GM19372 (cell line): ENCODE results near the gene DYNLL1.
"Not testable (repeated sequence)": the region's sequence is repeated elsewhere in the genome, so short reads cannot be mapped to it uniquely, and the experiment has no call there.

Experiments used
- ATAC-seq: cut with Tn5 transposase; IDR thresholded peaks from one replicate; pipeline ENCODE4 v1.9.1; 2021; ENCODE audit warnings: mild to moderate bottlenecking, low read depth, moderate library complexity; ENCODE audit not compliant: unreplicated experiment

DYNLL1 gene

DNA sequence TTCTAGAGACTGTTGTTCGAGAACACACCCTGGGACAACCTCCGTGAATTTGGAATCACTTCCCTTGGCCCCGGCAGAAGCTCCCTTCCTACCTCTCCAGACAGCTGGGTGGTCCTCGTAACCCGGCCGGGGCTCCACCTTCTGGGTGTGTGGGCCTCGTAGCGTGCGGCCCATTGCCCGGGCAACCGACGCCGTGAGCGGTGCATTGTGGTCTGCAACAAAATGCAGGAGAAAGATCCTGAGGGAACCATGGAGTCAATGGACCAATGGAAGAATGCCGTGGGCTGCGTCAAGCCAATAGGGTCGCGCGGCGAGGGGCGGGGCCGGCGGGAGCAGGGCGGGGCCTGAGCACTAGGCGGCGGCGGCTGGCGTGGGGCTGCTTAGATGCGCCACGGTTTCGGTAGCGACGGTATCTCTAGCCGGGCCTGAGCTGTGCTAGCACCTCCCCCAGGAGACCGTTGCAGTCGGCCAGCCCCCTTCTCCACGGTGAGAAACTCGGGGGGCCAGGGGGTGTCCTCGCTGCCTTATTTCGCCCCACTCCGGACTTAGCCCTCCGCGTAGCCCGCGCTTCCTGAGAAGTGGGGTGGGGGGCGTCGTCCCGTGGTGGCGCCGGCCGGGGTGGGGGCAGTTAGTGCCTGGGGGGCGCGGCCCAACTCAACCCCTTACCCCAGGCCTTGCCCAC is at the start of gene DYNLL1:
Gene DYNLL1 (plus strand): TSS at position 383 of the 682 bp plus-strand sequence. CDS start 309 bp downstream, outside the sequence.
- ATAC-seq = peak; percentile 91

DNA sequence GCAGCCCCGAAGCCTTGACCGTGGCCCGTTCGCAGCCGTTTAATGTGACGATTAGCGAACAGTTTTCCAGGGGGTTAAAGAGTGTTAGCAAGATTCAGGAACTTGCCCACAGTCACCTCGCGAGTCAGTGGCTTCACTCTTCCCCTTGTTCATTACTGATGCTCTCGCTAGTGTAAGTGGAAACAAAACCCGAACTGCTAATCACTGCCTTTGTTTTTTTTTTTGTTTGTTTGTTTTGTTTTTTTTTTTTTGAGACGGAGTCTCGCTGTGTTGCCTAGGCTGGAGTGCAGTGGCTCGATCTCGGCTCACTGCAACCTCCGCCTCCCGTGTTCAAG is 49.1 kb upstream of the DYNLL1 start:
- not testable (repeated sequence) for ATAC-seq

DNA sequence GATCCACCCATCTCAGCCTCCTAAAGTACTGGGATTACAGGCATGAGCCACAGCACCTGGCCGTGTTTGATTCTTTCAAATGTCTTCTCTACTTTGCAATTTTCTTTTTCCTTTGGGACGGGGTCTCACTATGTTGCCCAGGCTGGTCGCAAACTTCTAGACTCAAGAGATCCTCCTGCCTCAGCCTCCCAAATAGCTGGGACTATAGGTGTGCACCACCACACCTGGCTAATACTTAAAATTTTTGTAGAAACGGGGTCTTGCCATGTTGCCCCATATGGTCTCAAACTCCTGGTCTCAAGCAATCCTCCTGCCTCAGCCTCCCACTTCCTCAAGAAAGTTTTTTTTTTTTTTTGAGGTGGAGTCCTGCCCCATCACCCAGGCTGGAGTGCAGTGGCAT is 47.9 kb upstream of the DYNLL1 start:
- no peak for ATAC-seq

DNA sequence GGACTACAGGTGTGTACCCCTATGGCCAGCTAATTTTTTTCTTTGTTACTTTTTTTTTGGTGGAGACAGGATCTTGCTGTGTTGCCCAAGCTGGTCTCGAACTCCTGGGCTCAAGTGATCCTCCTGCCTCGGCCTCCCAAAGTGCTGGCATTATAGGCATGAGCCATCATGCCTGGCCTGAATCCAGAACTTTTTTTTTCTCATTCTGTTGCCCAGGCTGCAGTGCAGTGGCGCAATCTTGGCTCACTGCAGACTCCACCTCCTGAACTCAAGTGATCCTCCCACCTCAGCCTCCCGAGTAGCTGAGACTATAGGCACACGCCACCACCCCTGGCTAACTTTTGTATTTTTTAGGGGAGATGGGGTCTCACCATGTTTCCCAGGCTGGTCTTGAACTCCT is 43.4 kb upstream of the DYNLL1 start:
- ATAC-seq = not testable (repeated sequence)

DNA sequence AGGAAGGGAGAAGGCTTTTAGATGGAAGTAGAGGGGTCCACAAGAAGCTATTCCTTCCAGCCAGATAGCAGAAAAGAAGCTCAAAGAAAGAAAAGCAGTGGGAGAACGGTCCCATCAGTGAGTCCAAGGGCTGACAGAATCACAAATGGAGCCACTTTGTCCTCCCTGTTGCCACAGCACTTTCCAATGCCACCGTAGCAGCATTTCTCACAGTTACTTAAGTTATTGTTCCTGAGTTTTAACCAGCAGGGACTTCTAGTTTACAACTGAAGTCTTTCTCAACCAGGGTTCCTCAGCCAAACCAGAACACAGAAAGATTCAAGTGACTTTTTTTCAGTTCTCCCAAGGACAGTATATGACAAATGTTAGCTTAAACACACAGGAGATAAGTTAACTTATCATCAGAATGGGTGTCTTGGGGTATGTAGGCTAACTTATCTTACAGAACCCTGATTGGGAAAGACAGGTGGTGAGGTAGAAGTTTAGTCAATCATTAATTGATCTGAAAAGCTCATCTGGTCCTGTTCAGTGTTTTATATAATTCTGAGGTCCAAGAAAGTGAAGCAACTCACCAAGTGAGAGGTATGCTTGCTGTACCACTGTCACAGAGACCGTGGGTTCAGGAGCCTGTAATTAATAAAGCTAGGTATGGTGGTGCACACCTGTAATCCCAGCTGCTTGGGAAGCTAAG is 42.7 kb upstream of the DYNLL1 start:
- ATAC-seq = no peak

DNA sequence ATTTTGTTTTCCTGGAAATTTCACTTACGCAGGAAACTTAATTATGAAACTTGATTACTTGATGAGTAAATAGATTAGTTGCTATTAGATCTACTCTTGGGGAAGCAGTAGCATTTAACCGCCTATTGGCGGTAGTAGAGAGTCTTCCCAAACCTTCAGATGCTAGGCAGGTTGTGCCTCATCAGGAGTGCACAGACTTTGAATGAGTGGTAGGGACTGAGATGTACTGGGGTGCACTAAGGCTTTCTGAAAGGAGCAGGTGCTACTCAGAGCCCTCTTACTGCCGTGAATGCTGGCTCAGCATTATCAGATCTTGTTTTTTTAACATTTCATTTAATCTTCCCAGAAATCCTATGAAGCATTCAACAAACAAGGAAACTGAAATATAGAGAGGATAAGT is 41.9 kb upstream of the DYNLL1 start:
- no peak for ATAC-seq

DNA sequence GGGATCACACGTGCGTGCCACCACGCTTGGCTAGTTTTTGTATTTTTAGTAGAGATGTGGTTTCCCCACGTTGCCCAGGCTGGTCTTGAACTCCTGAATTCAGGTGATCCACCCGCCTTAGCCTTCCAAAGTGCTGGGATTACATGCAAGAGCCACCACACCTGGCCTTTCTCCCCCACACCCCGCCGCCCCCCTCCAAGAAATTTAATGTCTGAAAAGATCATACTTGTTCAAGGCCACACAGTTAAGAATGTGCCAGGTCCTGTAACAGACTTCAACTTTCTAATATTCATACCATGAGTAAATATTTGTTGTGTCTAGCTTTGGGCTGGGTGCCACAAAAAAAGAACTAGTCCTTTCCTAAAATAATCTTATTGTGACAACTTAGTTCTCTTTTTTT is 40.6 kb upstream of the DYNLL1 start:
- ATAC-seq = no peak

DNA sequence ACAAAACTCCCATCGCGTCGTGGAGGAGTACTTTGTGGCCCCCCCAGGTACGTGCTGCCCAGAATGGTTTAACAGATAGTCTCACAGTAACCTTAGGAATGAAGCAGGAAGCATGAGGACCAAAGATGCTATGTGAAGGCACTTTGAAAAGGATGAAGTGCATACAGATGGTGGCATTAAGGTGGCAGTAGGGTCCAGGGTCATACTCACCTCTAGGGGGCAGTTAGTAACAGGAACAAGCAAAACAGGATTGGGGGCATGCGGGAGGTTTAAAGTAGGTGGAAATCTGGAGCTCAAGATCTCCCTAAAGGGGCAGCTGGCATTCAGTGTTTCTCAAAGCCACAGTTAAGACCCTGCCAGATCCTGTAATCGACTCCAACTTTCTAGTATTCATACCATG is 38.8 kb upstream of the DYNLL1 start:
- no peak for ATAC-seq

DNA sequence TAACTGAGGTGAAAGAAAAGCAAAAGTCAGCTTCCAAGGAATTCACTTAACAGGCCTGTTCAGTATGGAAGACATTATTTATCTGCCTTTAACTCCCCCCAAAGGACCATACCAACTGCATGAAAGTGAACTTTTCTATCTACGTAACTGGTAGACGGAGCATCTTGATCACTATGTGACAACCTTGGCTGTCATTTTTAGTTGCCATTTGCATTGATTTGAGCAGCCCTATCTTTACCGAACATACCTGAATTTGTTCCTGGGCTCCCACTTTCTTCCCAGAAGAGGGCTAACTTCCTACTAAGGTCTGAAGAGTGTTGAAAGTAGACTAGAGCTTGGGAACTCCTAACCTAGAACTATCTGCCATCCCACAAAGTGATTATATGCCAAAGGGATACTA is 35.8 kb upstream of the DYNLL1 start:
- no peak for ATAC-seq

DNA sequence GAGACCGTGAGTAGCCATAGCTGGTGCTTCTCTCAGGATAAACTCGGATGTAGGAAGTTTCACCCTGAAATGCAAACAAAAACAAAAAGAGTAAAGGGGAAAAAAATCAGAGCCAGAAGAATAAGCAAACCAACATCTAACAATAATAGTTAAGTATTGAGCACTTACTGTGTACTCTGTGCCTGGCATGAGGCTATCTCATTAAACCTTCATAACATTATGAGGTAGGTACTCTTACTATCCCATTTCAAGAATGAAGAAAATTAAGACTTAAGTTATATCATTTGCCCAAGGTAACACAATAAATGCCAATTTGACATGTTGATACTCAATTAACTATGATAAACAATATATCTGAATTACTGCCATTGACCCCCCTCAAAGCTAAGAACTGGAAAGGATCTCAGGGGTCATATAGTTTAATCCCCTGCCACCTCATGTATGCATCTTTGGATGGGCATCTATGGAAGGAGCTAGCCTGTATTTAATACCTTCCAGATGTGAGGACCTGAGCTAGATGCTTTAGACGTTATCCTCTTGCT is 33.7 kb upstream of the DYNLL1 start:
- ATAC-seq = no peak

DNA sequence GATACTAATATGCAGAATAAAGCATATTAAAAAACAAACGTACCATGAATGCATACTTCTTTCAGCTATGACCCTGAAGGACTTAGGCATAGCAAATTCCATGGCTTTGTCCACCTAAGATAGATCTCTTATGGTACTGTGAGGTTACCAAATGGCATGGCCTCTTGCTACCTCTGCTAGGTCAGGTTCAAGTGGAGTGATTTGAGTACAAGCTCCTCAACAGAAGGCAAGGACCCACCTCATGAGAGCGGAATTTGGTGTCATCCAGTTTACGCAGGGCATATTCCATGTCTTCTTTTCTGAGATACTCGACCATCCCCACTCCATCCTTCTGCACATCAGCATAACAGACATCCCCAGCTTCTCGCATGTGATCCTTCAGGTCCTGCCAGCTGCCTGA is 32.2 kb upstream of the DYNLL1 start:
- no peak for ATAC-seq

DNA sequence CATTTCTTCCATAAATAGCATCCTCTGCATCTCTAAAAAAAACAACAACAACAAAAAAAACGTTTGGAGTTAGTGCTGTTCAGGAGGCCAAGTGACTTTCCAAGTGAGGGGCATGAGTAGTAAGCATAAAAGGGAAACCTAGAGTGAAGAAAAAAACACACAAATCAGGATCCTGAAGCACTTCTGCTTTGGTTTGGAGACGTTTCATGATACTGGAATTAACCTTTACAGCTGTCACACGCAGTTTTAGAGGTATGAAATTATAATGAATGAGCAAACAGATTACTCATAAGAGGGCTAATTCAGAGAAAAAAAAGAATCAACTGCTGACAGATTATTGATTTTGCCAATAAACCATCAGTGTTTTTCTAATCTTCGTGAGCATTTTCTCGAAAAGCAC is 30.2 kb upstream of the DYNLL1 start:
- ATAC-seq = no peak

DNA sequence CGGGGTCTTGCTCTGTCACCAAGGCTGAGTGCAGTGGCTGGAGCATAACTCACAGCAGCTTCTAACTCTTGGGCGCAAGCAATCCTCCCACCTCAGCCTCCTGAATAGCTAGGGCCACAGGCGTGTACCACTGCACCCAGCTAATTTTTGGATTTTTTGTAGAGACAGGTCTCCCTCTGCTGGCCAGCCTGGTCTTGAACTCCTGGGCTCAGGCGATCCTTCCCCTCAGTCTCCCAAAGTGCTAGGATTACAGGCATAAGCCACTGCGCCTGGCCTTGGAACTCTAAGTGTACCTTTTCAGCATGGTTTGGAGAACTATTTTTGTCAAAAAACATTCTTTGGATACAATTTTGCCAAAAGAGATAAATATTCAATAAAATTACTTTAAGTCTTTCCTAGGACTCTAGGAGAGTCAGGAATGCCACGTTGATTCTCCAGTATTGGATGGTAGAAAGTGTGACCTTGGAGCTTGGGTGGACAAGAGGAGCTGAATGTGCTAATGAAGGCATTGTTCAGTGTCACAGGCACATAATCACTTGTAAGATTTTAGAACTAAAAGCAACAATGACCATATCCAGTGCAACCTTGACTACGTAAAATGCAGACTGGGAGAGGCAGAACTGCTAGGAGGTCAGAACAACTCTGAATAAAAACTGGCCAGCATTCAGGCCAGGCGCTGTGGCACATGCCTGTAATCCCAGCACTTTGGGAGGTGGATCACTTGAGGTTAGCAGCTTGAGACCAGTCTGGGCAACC is 29.2 kb upstream of the DYNLL1 start:
- no peak for ATAC-seq

DNA sequence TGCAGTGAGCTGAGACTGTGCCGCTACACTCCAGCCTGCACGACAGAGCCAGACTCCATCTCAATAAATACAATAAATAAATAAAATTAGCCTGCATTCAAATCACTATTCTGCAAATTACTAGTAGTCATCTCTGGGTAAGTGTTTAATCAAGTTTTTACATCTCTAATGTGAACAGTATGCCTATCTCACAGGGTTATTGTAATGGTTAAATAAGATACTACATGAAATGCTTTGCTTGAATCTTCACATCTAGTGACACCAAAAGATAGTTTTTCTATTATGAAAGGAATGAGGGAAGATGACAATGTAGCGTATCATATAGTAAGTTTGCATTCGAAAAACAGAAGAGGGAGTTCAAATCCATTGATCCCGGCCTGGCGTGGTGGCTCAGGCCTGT is 28.5 kb upstream of the DYNLL1 start:
- ATAC-seq = no peak

DNA sequence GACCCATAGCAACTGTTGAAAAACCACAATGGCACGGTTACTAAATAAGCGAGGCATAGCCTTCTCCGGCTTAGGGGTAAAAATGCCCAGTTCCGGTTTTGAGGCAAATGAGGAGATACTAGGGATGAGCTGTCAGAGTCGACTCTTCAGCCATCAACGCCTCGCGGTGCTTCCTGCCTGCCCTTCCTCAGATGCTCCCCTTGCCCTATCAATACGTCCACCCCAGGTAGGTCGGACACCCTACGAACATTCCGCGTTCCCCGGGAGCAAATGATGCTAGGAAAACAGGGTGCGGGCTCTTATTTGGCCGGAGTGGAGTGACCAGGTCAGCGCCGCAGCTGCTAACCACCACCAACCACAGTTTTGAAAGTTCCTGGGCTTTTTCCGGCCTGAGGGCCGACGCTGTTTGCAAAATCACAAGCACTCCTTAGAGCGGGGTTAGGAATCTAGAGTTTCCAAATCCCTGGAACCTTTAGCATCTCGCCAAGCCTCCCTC is 27.5 kb upstream of the DYNLL1 start:
- no peak for ATAC-seq

DNA sequence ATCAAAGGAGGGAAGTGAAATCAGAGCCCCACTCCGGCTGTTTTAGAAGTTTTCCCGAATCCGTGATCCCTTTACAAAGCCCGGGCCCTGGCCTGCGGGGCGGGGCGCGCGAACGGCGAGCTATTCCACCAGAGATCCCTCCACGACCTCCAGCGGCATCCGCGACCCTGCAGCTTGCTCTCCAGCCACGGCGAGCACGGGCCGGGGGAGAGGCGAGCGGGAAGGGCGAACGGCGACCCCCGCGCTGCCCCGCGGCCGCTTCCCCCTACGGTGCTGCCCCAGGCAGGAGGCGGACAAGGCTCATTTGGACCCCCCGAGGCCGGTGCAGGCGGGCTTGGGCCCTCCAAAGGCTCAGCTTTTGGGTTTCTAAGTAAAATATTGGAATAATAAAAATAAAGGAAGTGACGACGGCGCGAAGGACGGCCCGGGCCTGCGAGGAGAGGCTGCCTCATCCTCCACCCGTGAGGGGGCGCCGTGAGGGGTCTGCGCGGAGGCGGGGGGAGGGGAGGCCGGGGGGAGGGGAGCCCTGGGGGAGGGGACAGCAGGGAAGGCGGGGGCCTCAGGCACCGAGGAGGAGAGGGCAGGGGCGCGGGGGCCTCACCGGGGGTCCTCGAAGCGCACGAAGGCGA is 27.0 kb upstream of the DYNLL1 start:
- peak; percentile 24 for ATAC-seq

DNA sequence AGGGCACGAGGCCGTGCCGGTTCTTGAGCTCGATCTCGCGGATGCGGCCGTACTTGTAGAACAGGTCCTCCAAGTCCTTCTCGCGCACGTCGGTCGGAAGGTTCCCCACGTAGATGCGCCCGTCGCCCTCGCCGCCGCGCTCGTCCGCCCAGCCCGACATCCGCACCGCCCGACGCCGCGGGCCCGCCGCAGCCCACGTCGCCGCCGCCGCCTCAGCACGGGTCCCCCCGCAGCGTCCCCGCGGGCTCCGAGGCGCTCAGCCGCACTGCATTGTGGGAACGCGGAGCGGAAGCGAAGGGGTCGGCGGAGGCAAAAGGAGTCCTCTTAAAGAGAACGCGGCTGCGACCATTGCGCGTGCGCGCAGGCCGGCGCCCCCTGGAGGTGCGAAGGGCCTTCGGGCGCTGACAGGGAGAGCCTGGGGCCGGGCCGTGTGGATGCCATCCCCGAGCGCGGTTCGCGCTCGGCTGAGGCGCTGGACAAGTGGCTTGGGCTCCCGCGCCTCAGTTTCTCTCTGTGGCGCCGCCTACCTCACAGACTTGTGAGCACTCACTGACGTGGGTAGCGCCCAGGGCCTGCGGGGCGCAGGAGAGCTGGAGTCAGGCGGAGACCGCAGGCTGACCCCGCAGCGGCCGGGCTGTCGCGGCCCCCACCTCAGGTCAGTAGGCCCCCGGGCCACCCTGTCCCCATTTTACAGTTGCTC is 26.3 kb upstream of the DYNLL1 start, which contains the start of gene SRSF9:
Gene SRSF9 (minus strand): TSS at position 299 of the 700 bp plus-strand sequence. CDS start 139 bp downstream, at position 160.
- ATAC-seq = peak; percentile 90

DNA sequence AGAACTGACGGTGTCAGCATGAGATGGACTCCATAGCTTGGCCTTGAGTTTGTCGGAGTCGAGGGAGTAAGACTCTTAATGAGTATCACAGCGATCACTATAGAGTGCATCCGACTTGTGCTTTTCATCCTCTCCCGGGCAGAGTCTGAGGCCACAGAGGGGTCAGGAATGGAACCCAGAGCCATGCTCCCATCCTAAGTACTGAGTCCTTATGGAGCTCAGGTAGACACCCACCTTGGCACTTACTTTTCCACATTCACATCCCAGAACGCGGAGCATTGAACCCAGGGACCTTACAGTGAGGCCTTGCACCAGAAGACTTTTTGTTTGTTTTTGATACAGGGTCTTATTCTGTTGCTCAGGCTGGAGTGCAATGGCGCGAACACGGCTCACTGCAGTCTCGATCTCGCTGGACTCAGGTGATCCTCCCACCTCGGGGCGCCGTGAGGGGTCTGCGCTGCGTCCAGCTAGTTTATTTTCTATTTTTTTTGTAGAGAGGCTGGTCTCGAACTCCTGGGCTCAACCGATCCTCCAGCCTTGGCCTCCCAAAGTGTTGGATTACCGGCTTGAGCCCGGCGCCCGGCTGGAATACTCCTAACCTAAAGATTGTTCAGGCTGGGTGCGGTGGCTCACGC is 25.6 kb upstream of the DYNLL1 start:
- no peak for ATAC-seq

DNA sequence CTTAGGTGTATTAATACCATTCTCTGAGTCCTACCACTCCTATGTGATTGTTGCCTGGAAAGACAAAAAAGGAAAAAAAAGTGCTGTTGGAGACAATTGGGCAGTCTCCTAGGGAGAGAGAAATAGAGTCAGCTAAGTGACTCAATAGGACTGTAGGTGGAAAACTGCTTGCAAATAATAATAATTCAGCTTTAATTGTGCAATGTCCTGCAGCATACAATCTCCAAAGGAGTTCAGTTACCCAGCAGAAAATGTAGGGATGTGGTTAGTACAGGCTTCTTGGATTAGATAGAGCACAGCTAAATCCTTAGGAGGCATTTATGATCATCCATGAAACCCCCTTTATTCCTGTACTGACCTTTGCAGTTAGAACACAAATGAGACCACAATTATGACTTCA is 23.4 kb upstream of the DYNLL1 start:
- ATAC-seq = no peak
